RWPE2 (cell line): ENCODE data around the gene KCNAB1.
"Not testable (repeated sequence)": the region's sequence is repeated elsewhere in the genome, so short reads cannot be mapped to it uniquely, and the experiment has no call there.

ENCODE experiments used
- ATAC-seq: fragments of 200-7000 bp; cut with Tn5 transposase; 3 replicates; pipeline ENCODE4 v1.9.1; 2021; ENCODE audit warnings: low read depth
- DNase-seq: peaks from one replicate; pipeline ENCODE4 v3.0.0-alpha.2; 2020; ENCODE audit warnings: low spot score
- H3K27ac ChIP-seq: fragments of 450-650 bp; 2 replicates; pipeline ENCODE4 v1.5.1; 2017; ENCODE audit warnings: mild to moderate bottlenecking; ENCODE audit not compliant: poor library complexity, severe bottlenecking
- H3K27me3 ChIP-seq: fragments of 250-450 bp; sonication (Bioruptor Pico); 2 replicates; pipeline ENCODE4 v1.5.1; 2021; ENCODE audit warnings: mild to moderate bottlenecking, moderate library complexity; ENCODE audit not compliant: insufficient read depth, poor library complexity, severe bottlenecking
- H3K36me3 ChIP-seq: fragments of 250-450 bp; sonication (Bioruptor Pico); 2 replicates; pipeline ENCODE4 v1.5.1; 2020; ENCODE audit warnings: low read depth, mild to moderate bottlenecking, moderate library complexity
- H3K4me1 ChIP-seq: fragments of 250-450 bp; sonication (Bioruptor Pico); 2 replicates; pipeline ENCODE4 v1.5.1; 2021; ENCODE audit warnings: mild to moderate bottlenecking, moderate library complexity; ENCODE audit not compliant: insufficient read depth, poor library complexity, severe bottlenecking
- H3K4me3 ChIP-seq: fragments of 250-450 bp; sonication (Bioruptor Pico); 2 replicates; pipeline ENCODE4 v1.5.1; 2021; ENCODE audit warnings: mild to moderate bottlenecking, moderate library complexity; ENCODE audit not compliant: severe bottlenecking
- H3K9me3 ChIP-seq: fragments of 250-450 bp; sonication (Bioruptor Pico); 2 replicates; pipeline ENCODE4 v1.5.1; 2021; ENCODE audit warnings: mild to moderate bottlenecking, moderate library complexity; ENCODE audit not compliant: severe bottlenecking
- TF ChIP-seq, protein P1 (sequence below): fragments of 450-650 bp; IDR thresholded peaks from one replicate; pipeline ENCODE4 v1.5.1; 2017; ENCODE audit warnings: mild to moderate bottlenecking, moderate library complexity; ENCODE audit not compliant: poor library complexity, severe bottlenecking

The KCNAB1 gene

GRCh38 chr3:156230278-156230900 is 110.0 kb downstream of the KCNAB1 start:
- H3K36me3 ChIP-seq: no peaks in the 10 kb centered on the region
- TF ChIP-seq, protein P1, sequence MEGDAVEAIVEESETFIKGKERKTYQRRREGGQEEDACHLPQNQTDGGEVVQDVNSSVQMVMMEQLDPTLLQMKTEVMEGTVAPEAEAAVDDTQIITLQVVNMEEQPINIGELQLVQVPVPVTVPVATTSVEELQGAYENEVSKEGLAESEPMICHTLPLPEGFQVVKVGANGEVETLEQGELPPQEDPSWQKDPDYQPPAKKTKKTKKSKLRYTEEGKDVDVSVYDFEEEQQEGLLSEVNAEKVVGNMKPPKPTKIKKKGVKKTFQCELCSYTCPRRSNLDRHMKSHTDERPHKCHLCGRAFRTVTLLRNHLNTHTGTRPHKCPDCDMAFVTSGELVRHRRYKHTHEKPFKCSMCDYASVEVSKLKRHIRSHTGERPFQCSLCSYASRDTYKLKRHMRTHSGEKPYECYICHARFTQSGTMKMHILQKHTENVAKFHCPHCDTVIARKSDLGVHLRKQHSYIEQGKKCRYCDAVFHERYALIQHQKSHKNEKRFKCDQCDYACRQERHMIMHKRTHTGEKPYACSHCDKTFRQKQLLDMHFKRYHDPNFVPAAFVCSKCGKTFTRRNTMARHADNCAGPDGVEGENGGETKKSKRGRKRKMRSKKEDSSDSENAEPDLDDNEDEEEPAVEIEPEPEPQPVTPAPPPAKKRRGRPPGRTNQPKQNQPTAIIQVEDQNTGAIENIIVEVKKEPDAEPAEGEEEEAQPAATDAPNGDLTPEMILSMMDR: no peak
- ATAC-seq: peak; percentile 53; the same call in 1 of the 3 replicates
- H3K27me3 ChIP-seq: no peaks in the 10 kb centered on the region
- DNase-seq: no peak
- no peak overlapping the region for H3K4me3 ChIP-seq
- no peaks in the 10 kb centered on the region for H3K9me3 ChIP-seq
- no peak overlapping the region for H3K27ac ChIP-seq
- H3K4me1 ChIP-seq: no peaks in the 10 kb centered on the region

DNA sequence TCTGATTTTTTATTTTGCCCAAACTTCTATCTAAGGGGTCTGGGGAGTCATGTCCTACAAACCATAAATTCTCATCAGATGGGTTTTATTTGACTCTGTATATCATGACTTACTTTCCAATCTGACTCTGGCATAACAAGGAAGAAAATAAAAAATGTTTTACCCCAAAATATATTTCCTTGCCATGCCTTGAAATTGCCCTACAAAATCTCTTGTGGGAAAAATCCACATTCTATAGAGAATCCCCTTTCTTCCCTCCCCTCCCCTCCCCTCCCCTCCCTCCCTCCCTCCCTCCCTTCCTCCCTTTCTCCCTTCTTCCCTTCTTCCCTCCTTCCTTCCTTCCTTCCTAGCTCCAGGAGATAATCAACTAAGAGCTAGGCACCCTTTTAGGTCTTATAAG is 110.8 kb downstream of the KCNAB1 start:
- not testable (repeated sequence) for H3K4me3 ChIP-seq, H3K27me3 ChIP-seq, ATAC-seq, H3K9me3 ChIP-seq, H3K4me1 ChIP-seq, H3K27ac ChIP-seq, DNase-seq, H3K36me3 ChIP-seq

DNA sequence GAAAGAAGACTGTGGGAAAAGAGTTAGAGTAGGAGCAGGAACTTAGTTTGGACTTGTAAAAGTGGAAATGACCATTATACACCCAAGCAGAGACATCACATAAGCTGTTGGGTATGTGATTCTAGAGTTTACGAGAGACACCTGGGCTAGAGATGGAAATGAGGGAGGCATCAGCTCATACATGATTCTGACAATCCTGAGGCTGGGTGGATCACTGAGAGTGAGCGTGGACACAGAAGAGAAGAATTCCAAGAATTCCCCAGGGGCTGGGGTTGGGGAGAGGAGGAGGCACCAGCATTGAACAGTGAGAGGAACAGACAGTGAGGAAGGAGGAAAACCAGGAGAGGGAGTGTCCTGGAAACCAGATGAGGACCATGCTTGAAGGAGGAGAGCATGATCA is 113.5 kb downstream of the KCNAB1 start:
- TF ChIP-seq, protein P1: no peak
- H3K27ac ChIP-seq: no peak overlapping the region
- H3K9me3 ChIP-seq: no peaks in the 10 kb centered on the region
- ATAC-seq: peak; percentile 40; the same call in 1 of the 3 replicates
- H3K4me3 ChIP-seq: no peak overlapping the region
- no peaks in the 10 kb centered on the region for H3K27me3 ChIP-seq
- no peak for DNase-seq
- no peaks in the 10 kb centered on the region for H3K36me3 ChIP-seq
- H3K4me1 ChIP-seq: no peaks in the 10 kb centered on the region

GRCh38 chr3:156236556-156237260 is 116.3 kb downstream of the KCNAB1 start:
- ATAC-seq: no peak
- no peaks in the 10 kb centered on the region for H3K27me3 ChIP-seq
- no peak for DNase-seq
- H3K27ac ChIP-seq: no peak overlapping the region
- TF ChIP-seq, protein P1: no peak
- no peaks in the 10 kb centered on the region for H3K9me3 ChIP-seq
- H3K36me3 ChIP-seq: no peaks in the 10 kb centered on the region
- no peaks in the 10 kb centered on the region for H3K4me1 ChIP-seq
- no peak overlapping the region for H3K4me3 ChIP-seq

- Histone ChIP-seq H3K27ac (no peak overlapping the region), H3K4me3 (no peak overlapping the region), H3K9me3 (no peaks in the 10 kb centered on the region), H3K36me3 (no peaks in the 10 kb centered on the region), H3K27me3 (no peaks in the 10 kb centered on the region), H3K4me1 (no peaks in the 10 kb centered on the region)
- DNase-seq (no peak), ATAC-seq (no peak)
- TF ChIP-seq, protein P1: no peak
Observed at GRCh38 chr3:156240642-156241041, 120.3 kb downstream of the KCNAB1 start.
